Stimulated activated naive CD4-positive, alpha-beta T cell treated with Interleukin-2 at 50 U/mL for 16 hours (primary cell): ENCODE measurements around the gene ANO4.
"Not testable (repeated sequence)": the region's sequence is repeated elsewhere in the genome, so short reads cannot be mapped to it uniquely, and the experiment has no call there.

ENCODE experiments used
- DNase-seq: peaks from one replicate; lab custom pipeline; 2025; lab: John Stamatoyannopoulos, UW

The ANO4 gene

GRCh38 chr12:100989509-100989908 lies 194.9 kb downstream of the ANO4 start:
- not testable (repeated sequence) for DNase-seq

- DNase-seq: no peak
Observed at GRCh38 chr12:100991102-100991501, 196.5 kb downstream of the ANO4 start.

- no peak for DNase-seq
Observed at GRCh38 chr12:100992194-100992593, 197.6 kb downstream of the ANO4 start.

GRCh38 chr12:100993916-100994450 lies 199.4 kb downstream of the ANO4 start:
- no peak for DNase-seq

GRCh38 chr12:100995201-100995600 lies 200.6 kb downstream of the ANO4 start:
- no peak for DNase-seq

GRCh38 chr12:100995771-100996170 lies 201.2 kb downstream of the ANO4 start:
- DNase-seq: no peak

GRCh38 chr12:101001669-101002068 lies 207.1 kb downstream of the ANO4 start:
- DNase-seq: no peak

GRCh38 chr12:101002696-101003419 lies 208.3 kb downstream of the ANO4 start:
- DNase-seq: no peak

GRCh38 chr12:101004898-101005297 lies 210.3 kb downstream of the ANO4 start:
- DNase-seq: no peak

GRCh38 chr12:101009274-101009673 lies 214.7 kb downstream of the ANO4 start:
- no peak for DNase-seq

- no peak for DNase-seq
Observed at GRCh38 chr12:101010896-101011295, 216.3 kb downstream of the ANO4 start.

- DNase-seq: no peak
Observed at GRCh38 chr12:101013993-101014392, 219.4 kb downstream of the ANO4 start.

- DNase-seq: no peak
Observed at GRCh38 chr12:101015044-101015443, 220.5 kb downstream of the ANO4 start.

GRCh38 chr12:101018540-101018939 lies 224.0 kb downstream of the ANO4 start:
- no peak for DNase-seq

GRCh38 chr12:101019201-101019600 lies 224.6 kb downstream of the ANO4 start:
- DNase-seq: no peak

GRCh38 chr12:101019667-101020066 lies 225.1 kb downstream of the ANO4 start:
- DNase-seq: no peak

GRCh38 chr12:101021442-101021841 lies 226.9 kb downstream of the ANO4 start:
- DNase-seq: no peak

- DNase-seq: no peak
Observed at GRCh38 chr12:101021911-101022388, 227.4 kb downstream of the ANO4 start.

- DNase-seq: no peak
Observed at GRCh38 chr12:101027200-101027599, 232.6 kb downstream of the ANO4 start.

- DNase-seq: no peak
Observed at GRCh38 chr12:101027816-101028215, 233.2 kb downstream of the ANO4 start.

GRCh38 chr12:101038289-101038871 lies 243.8 kb downstream of the ANO4 start:
- peak; percentile 5 for DNase-seq

GRCh38 chr12:101039848-101040531 lies 245.4 kb downstream of the ANO4 start:
- DNase-seq: no peak

- DNase-seq: no peak
Observed at GRCh38 chr12:101040936-101041335, 246.4 kb downstream of the ANO4 start.
